Measurements from ENCODE around the gene STRIT1.
"Not testable (repeated sequence)": the region's sequence is repeated elsewhere in the genome, so short reads cannot be mapped to it uniquely, and the experiment has no call there.

Gene STRIT1

GRCh38 chr3:155313300-155313699 is 19.8 kb upstream of the STRIT1 start:
- no peak for DNase-seq (ENCODE audit: low read depth)

- no peak for DNase-seq (ENCODE audit: low read depth)
Observed at GRCh38 chr3:155312781-155313180, 19.3 kb upstream of the STRIT1 start.

- DNase-seq (ENCODE audit: low read depth), result no peak
Observed at GRCh38 chr3:155309581-155309980, 16.1 kb upstream of the STRIT1 start.

DNA sequence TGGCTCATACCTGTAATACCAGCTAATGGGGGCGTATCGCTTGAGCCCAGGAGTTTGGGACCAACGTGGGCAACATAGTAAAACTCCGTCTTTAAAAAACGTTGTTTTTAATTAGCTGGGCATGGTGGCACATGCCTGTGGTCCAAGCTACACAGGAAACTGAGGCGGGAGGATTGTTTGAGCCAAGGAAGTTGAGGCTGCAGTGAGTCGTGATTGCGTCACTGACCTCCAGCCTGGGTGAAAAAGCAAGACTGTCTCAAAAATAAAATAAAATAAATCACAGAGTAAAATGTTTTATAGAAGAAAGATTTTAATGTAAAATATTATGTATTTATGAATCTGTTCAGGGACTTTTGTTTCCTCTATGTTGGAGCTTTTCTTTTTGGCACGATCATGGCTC is 15.3 kb upstream of the STRIT1 start:
- DNase-seq (ENCODE audit: low read depth), result no peak

DNA sequence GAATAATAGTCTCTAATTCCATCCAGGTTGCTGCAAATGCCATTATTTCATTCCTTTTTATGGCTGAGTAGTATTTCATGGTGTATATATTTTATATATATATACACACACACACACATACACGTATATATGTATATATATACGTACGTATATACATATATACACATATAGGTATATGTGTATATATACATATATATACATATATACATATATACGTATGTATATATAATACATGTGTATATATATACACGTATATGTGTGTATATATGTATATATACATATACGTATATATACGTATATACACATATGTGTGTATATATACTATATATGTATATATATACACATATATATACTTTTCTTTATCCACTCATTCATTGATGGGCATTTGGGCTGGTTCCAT is 13.7 kb upstream of the STRIT1 start:
- DNase-seq (ENCODE audit: low read depth), result no peak

DNA sequence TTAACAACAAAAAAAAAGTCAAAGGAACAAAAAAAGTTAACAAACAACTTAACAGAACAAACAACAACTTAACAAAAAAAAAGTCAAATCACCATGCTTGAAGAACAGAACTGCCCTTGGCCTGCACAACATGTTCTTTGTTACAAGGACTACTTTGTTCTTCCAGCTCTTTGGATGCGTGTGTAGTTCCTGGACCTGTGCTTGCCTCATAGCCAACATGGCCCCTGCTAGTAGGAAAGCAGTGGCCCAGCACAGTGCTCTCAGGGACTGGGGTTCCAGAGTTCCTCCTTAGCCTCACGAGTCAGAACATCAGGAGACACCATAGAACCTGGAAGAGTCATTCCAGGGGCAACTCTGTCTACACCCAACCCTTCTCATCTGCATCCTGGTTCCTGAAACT is 10.9 kb upstream of the STRIT1 start:
- no peak for DNase-seq (ENCODE audit: low read depth)

DNA sequence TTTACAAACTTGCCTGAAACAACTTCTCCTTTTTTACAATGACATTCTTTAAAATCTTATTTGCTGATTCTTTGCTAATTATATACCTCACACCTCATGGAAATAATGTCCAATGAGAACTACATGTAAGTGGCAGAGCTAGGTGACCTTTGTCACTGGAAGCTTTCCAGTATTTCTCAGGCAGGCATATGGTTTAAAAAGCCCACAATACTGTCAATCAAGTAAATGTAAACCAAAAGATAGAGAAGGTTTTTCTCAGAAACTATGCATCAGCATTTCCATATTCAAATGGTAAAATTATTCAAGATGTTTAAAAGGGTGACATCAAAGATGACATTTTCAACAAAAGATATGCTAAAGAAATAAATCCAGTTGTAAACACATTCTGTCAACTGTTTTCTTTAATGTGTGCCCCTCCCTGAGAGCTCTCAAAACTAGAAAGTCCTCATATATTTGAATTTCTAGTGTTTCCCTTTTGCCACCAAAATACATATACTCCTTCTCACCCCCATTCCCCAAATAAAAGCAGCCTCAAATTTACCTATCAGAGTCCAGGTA is 10.1 kb upstream of the STRIT1 start:
- no peak for DNase-seq (ENCODE audit: low read depth)

DNA sequence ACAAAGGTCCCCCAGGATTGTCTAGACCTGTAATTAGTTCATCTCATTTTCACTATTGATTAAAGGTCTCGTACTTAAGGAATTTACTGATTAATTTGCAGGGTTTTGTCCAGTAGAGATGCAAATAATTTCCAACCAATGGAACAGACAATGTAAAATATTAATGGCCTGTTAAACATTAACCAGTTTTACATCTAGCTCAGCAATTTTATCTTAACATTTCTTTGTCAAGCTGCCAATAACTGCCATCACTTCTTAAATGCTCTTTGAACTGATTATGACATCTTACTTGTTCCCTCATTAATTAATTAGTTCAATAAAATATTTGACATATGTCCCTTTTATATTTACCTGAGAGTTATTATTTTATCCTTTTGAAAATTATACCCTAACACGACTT is 9.4 kb upstream of the STRIT1 start:
- DNase-seq (ENCODE audit: low read depth), result no peak

- no peak for DNase-seq (ENCODE audit: low read depth)
Observed at GRCh38 chr3:155302481-155302880, 9.0 kb upstream of the STRIT1 start.

GRCh38 chr3:155297100-155297499 is 3.6 kb upstream of the STRIT1 start:
- DNase-seq (ENCODE audit: low read depth), result no peak

GRCh38 chr3:155296413-155296812 is 2.9 kb upstream of the STRIT1 start:
- no peak for DNase-seq (ENCODE audit: low read depth)

DNA sequence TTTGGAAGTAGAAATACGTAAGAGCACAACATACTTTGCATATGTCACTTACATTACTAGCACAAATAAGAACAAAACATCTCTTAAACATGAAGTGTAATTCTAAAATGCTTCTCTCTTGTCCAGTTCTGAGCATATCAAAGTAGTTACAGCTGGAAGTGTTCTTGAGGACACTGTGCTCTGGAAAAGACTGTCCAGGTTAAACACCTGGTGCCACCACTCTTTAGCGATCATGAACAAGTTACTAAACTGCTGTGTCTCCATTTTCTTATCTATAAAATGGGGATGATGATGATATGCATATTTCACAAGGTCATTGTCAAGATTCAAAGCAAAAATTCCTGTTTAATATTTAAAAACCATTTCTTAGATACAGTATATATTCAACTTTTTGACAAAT is 790 bp downstream of the STRIT1 start:
- DNase-seq (ENCODE audit: low read depth), result no peak

DNA sequence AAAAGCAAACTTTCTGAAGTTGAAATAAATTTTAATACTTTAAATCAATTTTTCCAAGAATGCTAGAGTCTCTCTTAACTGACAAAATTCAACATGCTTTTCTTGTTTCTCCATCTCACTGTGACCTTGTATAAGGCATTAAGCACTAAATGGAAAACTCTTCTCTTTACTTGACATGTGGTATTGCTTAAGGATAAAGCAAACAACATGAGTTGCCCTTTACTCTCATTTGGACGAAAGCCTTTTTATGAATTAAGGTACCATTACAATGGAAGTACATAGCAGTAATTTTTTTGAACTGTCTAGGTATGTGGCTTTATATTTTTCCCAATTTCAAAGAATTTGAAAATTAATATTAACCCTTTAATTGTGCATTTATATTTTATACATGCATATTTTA is 1.4 kb downstream of the STRIT1 start:
- no peak for DNase-seq (ENCODE audit: low read depth)

GRCh38 chr3:155286736-155287135 is 6.7 kb downstream of the STRIT1 start:
- DNase-seq (ENCODE audit: low read depth), result no peak

DNA sequence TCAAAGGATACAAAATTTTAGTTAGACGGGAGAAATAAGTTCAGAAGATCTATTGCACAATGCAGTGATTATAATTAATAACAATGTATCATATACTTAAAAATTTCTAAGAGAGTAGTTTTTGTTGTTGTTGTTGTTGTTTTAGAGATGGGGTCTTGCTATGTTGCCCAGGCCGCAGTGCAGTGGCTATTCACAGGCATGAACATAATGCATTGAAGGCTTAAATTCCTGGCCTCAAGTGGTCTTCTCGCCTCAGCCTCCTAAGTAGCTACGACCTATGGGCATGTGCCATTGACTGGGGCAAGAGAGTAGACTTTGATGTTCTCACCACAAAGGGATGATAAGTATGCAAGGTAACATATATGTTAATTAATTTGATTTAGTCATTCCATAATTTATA is 7.5 kb downstream of the STRIT1 start:
- no peak for DNase-seq (ENCODE audit: low read depth)

DNA sequence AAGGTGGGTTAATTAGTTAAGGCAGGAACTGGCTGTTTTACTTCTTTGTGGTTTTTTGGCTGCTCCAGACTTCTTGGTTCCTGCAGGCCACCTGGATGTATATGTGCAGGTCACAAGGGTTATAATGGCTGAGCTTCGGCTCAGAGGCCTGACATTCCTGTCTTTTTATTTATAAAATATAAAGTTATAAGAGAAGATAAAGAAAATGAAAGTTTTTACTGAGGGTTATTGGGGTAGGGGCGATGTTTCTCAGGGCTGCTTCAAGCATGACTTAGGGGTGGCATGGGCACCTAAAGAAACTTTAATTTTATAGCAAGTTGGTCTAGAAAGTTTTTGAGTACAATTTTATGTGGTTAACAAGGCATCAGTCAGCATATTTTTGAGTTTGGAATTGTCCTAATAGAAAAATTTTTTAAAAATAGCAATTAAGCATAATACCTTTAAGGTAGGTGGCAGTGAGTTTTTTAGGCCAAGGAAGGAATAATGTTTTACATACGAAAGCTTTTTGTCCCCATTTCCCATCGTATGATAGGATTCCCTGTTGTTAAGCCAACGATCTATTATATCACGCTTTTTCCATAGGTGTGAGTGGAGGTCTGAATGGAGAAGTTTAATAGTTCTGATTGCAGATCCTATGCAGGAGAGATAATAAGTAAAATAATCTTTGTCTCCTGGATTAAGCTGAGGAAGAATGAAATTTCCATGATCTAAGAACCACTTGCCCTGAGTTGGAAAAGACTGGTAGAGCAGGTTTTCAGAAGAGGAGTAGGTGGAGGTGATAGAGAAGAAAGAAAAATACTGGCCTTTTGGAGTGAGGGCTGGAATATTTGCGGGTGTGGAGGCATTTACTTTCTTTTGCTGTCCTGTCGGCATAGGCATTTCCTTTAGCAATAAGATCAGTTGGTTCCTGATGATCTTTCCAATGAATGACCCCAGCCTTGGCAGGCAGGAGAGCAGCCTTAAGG is 10.1 kb downstream of the STRIT1 start:
- DNase-seq (ENCODE audit: low read depth), result no peak

DNA sequence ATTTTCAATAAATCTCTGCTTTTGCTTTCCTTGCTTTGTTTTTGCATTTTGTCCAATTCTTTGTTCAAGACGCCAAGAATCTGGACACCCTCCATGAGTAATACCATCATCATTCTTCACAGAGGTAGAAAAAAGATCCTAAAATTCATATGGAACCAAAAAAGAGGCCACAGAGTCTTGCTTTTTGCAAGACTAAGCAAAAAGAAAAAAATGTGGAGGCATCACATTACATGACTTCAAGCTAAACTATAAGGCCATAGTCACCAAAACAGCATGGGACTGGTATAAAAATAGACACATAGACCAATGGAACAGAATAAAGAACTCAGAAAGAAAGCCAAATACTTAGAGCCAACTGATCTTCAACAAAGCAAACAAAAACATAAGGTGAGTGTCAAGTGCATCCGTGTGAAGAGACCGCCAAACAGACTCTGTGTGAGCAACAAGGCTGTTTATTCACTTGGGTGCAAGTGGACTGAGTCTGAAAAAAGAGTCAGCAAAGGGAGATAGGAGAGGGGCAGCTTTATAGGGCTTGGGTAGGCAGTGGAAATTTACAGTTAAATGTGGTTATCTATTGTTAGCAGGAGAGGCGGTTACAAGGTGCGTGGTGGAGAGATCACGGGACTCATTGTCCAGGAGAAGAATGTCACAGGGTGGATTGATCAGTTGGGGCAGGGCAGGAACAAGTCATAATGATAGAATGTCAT is 10.9 kb downstream of the STRIT1 start:
- DNase-seq (ENCODE audit: low read depth), result no peak

GRCh38 chr3:155281912-155282311 is 11.6 kb downstream of the STRIT1 start:
- DNase-seq (ENCODE audit: low read depth), result no peak

GRCh38 chr3:155276089-155276488 is 17.4 kb downstream of the STRIT1 start:
- not testable (repeated sequence) for DNase-seq (ENCODE audit: low read depth)

DNA sequence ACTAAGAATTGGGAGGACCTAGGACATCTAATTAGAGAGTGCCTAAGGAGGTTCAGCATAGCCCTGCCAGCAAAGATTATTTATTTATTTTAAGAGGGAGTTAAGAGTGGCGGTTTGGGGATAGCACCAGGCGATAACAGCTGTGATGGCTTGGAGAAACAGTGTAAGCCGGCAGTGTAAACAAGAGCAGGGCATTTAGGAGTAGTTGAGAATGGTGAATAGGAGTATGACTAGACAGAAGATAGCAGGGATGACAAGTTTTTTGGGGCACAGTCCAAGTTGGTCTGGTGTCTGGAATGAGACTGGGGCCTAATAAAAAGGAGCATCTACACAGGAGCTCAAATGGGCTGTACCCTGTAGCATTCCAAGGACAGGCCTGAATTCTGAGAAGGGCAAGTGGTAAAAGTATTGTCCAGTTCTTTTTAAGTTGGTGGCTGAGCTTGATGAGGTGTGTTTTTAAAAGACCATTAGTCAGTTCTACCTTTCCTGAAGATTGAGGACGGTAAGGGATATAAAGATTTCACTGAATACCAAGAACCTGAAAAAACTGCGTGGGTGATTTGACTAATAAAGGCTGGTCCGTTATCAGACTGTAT is 18.2 kb downstream of the STRIT1 start:
- DNase-seq (ENCODE audit: low read depth), result not testable (repeated sequence)

DNA sequence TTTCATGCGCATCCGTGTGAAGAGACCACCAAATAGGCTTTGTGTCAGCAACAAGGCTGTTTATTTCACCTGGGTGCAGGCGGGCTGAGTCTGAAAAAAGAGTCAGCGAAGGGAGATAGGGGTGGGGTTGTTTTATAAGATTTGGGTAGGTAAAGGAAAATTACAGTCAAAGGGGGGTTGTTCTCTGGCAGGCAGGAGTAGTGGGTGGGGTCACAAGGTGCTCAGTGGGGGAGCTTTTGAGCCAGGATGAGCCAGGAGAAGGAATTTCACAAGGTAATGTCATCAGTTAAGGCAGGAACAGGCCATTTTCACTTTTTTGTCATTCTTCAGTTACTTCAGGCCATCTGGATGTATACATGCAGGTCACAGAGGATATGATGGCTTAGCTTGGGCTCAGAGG is 19.0 kb downstream of the STRIT1 start:
- not testable (repeated sequence) for DNase-seq (ENCODE audit: low read depth)

DNA sequence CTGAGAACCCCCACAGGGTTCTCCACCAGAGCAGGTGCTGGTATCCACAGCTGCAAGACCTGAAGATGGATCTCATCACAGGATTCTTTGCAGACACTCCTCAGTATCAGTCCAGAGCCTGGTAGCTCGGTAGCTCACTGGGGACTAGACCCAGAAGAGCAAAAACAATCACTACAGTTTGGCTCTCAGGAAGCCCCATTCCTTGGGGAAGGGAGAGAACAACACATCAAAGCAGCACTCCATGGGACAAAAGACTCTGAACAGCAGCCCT is 22.2 kb downstream of the STRIT1 start:
- DNase-seq (ENCODE audit: low read depth), result no peak

All from stimulated activated CD8-positive, alpha-beta memory T cell treated with anti-CD3 and anti-CD28 coated beads, Interleukin-15, amount 100 ng/mL, for 24 hours (primary cell).